ENCODE results near the gene HECTD4. TPM values are rescaled to one million over a fixed set of nuclear protein-coding genes. Genes with fewer than 3 reads are reported as not detected.

Gene HECTD4
- total and polyA plus RNA-seq, 2 experiments from 2014 or later, result 25.7 to 36.9 TPM

GRCh38 chr12:112183141-112184021, 198.8 kb downstream of the HECTD4 start:
- H2AFZ ChIP-seq, result no peak overlapping the region
- no peaks in the 10 kb centered on the region for H4K20me1 ChIP-seq (replicated peaks; ENCODE audit: insufficient read depth)
- H3K4me1 ChIP-seq (ENCODE audit: insufficient read depth), result peaks cover 12% of the 10 kb centered on the region
- TF ChIP-seq EZH2phosphoT487 (IDR thresholded peaks at IDR 0.05; ENCODE audit: unreplicated experiment), result no peak
- TF ChIP-seq ZNF462 (CRISPR knock-in tag; IDR thresholded peaks at IDR 0.05), result no peak
- TF ChIP-seq EZH2 (IDR thresholded peaks at IDR 0.05; ENCODE audit: low read depth, unreplicated experiment), result no peak
- no peak for TF ChIP-seq ETS1 (IDR thresholded peaks at IDR 0.05)
- no peak for TF ChIP-seq ZNF331 (CRISPR knock-in tag; IDR thresholded peaks at IDR 0.05; ENCODE audit: low read depth)
- no peak for TF ChIP-seq CREB1 (CRISPR knock-in tag; IDR thresholded peaks at IDR 0.05; ENCODE audit: low read depth)
- TF ChIP-seq CTCF (conservative IDR thresholded peaks at IDR 0.05; ENCODE audit: low read depth in 2 of 2), result no peak
- TF ChIP-seq JUNB (IDR thresholded peaks at IDR 0.05; ENCODE audit: unreplicated experiment), result no peak
- TF ChIP-seq ZNF114 (CRISPR knock-in tag; IDR thresholded peaks at IDR 0.05), result no peak
- no peak for TF ChIP-seq NANOG (IDR thresholded peaks at IDR 0.05; ENCODE audit: borderline replicate concordance)
- no peak for TF ChIP-seq STAT1 (IDR thresholded peaks at IDR 0.05; ENCODE audit: unreplicated experiment)
- Mint-ChIP-seq H3K27ac (peak overlapping the region; percentile 74), H3K9me3 (no peaks in the 10 kb centered on the region), H3K4me1 (peaks cover 19% of the 10 kb centered on the region), H3K36me3 (ENCODE audit: low read depth) (peaks cover 19% of the 10 kb centered on the region; the same call in 2 of the 3 replicates), H3K27me3 (ENCODE audit: insufficient read depth, low read depth, poor library complexity) (peaks cover 7% of the 10 kb centered on the region), H3K4me3 (peak overlapping the region; percentile 11; the same call in 1 of the 3 replicates)
- no peaks in the 10 kb centered on the region for H3K9me2 ChIP-seq (ENCODE audit: insufficient read depth)
- 0 out of 2 replicates have a peak overlapping the region, but pooled peaks have one; percentile 39 for H3K4me2 ChIP-seq
- no peaks in the 10 kb centered on the region for H3F3A ChIP-seq (replicated peaks; ENCODE audit: low read depth)
- DNase-seq (ENCODE audit: low spot score) (no peak), ATAC-seq (peak; percentile 61)
- no peak overlapping the region for H3K4me3 ChIP-seq
- H3K36me3 ChIP-seq (ENCODE audit: insufficient read depth), result no peaks in the 10 kb centered on the region; the same call in 1 of the 2 replicates
- H3K79me2 ChIP-seq (replicated peaks; ENCODE audit: insufficient read depth), result no peaks in the 10 kb centered on the region
- H3K27ac ChIP-seq (ENCODE audit: low read depth), result peak overlapping the region; percentile 80; the same call in 1 of the 2 replicates
- H3K27me3 ChIP-seq (ENCODE audit: insufficient read depth), result no peaks in the 10 kb centered on the region

Data from GM23338 (cell line).